ENCODE data around the gene ZFR.

- TF ChIP-seq CTCF (IDR thresholded peaks at IDR 0.05), result no peak
- no peak for TF ChIP-seq EZH2 (IDR thresholded peaks at IDR 0.05)
Measured at GRCh38 chr5:32322882-32323281, 121.7 kb downstream of the ZFR start.

Measured in neural progenitor cell (in vitro differentiated cells).